ENCODE results near the gene TMEM131L.

DNA sequence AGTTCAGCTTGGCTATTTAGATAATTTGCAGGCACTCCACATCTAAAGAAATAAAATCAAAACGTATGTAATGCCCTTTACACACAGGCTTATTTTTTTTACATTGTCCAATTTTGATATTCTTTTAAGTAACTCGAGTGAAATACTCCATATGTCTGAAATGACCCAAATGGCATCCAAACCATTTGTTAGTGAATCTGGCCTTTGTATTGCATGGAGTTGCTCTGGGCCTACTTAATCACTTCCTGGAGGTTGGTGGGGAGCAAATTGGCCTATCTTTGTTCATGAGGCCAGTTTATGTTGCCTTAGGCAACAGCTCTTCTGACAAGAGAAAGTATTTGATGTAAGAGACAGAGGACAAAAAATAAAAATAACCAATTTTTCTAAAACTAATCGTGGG lies 47.6 kb upstream of the TMEM131L start:
- TF ChIP-seq EZH2phosphoT487 (IDR thresholded peaks at IDR 0.05; ENCODE audit: borderline replicate concordance, low read length): no peak
- no peak for TF ChIP-seq CTCF (IDR thresholded peaks at IDR 0.05; ENCODE audit: low read depth, low read length, poor library complexity, severe bottlenecking)
